ENCODE data around the gene ZNF536. TPM values are rescaled to one million over a fixed set of nuclear protein-coding genes. Genes with fewer than 3 reads are reported as not detected.

ZNF536 gene
- total and polyA plus RNA-seq, 2 of the 4 experiments (the other 2 are of a cell fraction): not detected

DNA sequence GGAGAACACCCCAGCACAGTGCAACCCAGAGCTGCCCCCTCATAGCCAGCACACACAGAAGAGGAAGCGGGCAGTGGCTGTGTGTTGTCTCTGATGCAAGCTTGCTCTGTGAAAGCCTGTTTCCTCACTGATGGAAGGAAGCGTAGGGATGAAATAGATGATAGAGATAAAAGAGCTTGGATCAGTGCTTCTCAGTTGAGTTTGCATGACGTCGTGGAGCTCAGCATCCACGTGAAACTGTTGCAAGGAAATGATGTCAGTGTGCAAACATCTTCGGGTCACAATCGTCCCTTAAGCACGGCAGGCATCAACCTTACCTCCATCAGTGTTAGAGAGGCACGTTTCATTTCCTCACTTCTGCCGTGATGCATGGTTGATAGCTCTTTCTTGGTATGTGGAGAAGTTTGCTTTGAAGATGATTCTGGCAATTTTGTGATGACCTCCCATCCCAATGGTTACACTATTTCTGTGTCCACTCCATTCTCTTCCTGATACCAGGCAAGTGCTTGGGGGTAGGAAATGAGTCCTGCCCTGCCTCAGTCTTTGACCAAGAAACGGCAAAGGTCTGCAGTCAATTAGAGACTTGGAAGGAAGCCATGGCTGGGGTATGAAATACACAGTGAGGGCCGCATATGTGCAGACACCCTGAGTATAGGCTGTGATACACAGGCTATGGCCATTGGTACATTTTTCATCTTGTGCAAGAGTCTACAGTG lies 183.0 kb downstream of the ZNF536 start:
- WGBS, 2 experiments (ENCODE audit: extremely low coverage in 2 of 2, insufficient read length in 1 of 2): 40% methylated on average over 1 of the region's 12 CpGs; no CpG with 5 or more reads in 1 of the 2 experiments
- H3K4me1 ChIP-seq (ENCODE audit: control insufficient read depth, insufficient read depth, low read length): no peaks in the 10 kb centered on the region
- H3K9me3 ChIP-seq (ENCODE audit: control insufficient read depth, insufficient read depth, low read length): peaks cover 25% of the 10 kb centered on the region
- no peak overlapping the region for H3K56ac ChIP-seq (ENCODE audit: extremely low read depth, insufficient read depth, low read length)
- no peaks in the 10 kb centered on the region for H3K9me1 ChIP-seq (ENCODE audit: insufficient read depth, low read length)
- H4K5ac ChIP-seq (ENCODE audit: low read depth, low read length): no peak overlapping the region
- no peak overlapping the region for H2AK5ac ChIP-seq (ENCODE audit: low read depth, low read length)
- no peak overlapping the region for H2BK15ac ChIP-seq (ENCODE audit: low read depth, low read length)
- in situ Hi-C loops (cut with MboI; ENCODE audit: low sequenced_read_pairs): no loop called here
- BruUV-seq (replicated peaks): no TSS peak
- H4K20me1 ChIP-seq (ENCODE audit: insufficient read depth, low read length): no peaks in the 10 kb centered on the region
- intact Hi-C loops (cut with micrococcal nuclease): no loop called here
- H3K14ac ChIP-seq (replicated peaks; ENCODE audit: low read depth, low read length): no peak overlapping the region
- TF ChIP-seq MXI1 (IDR thresholded peaks at IDR 0.05; ENCODE audit: borderline replicate concordance, low read depth, low read length) (no peak), RFX5 (IDR thresholded peaks at IDR 0.05; ENCODE audit: low read depth, low read length) (no peak)
- no peak overlapping the region for H3K4me3 ChIP-seq (ENCODE audit: insufficient read depth, low read depth, low read length)
- no peak overlapping the region for H3K23ac ChIP-seq (ENCODE audit: low read depth, low read length)
- no peak overlapping the region for H4K8ac ChIP-seq (ENCODE audit: low read depth in 2 of 2, low read length in 2 of 2)
- no peak overlapping the region for H3K27ac ChIP-seq (ENCODE audit: insufficient read depth, low read length)
- H3K79me1 ChIP-seq (ENCODE audit: low read depth in 1 of 2, low read length in 2 of 2): no peaks in the 10 kb centered on the region
- H2AFZ ChIP-seq (replicated peaks; ENCODE audit: low read length, poor library complexity): no peak overlapping the region
- H2BK20ac ChIP-seq (ENCODE audit: low read depth, low read length): no peak overlapping the region
- ChIA-PET POLR2A (ENCODE audit: unreplicated experiment) (no interaction called here), CTCF (no interaction called here)
- dilution Hi-C loops (cut with HindIII; ENCODE audit: low sequenced_read_pairs, unreplicated experiment): no loop called here
- no peak overlapping the region for H2BK120ac ChIP-seq (ENCODE audit: low read depth, low read length)
- H3K36me3 ChIP-seq (ENCODE audit: control insufficient read depth, insufficient read depth, low read length): no peaks in the 10 kb centered on the region
- no peak overlapping the region for H4K91ac ChIP-seq (ENCODE audit: insufficient read depth, low read depth, low read length)
- no peak for ATAC-seq (ENCODE audit: low read depth)
- no peak overlapping the region for H2AK9ac ChIP-seq (replicated peaks; ENCODE audit: low read depth, low read length, poor library complexity)
- H3K18ac ChIP-seq (ENCODE audit: low read depth, low read length): no peak overlapping the region
- H3K9ac ChIP-seq (ENCODE audit: low read depth, low read length): no peak overlapping the region
- no peak overlapping the region for H3K4me2 ChIP-seq (ENCODE audit: low read depth, low read length)
- H3K4ac ChIP-seq (ENCODE audit: low read depth, low read length): no peak overlapping the region
- DNase-seq: no peak
- no peaks in the 10 kb centered on the region for H3K27me3 ChIP-seq (ENCODE audit: control insufficient read depth, insufficient read depth, low read length)
- no peak overlapping the region for H2BK5ac ChIP-seq (ENCODE audit: low read depth, low read length, poor library complexity, severe bottlenecking)

Measured in IMR-90 (cell line).